DMS114 treated with DMSO at 0.1 percent for 48 hours (cell line): ENCODE data around the gene DDX3X.

Experiments used
- DNase-seq: peaks from one replicate; lab custom pipeline; 2025; ENCODE audit not compliant: unreplicated experiment; lab: John Stamatoyannopoulos, UW

DDX3X gene

DNA sequence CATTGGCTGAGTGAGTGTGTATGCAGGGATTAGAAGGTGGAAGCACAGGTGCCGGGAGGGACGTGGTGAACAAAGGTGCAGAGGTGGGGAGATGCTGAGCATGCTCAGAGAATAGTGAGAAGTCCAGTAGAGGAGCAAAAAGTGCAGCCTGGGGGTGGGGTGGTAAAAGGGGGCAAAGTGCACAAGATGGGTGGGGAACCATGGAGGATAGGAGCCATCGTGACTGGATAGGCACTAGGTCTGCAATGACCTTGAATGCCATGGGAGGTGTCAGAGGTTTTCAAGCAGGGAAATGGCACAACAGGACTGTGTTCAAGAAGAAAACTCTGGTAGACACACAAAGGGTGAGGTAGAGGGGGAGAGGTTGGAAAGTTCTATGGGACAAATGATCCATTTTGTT is 6.6 kb upstream of the DDX3X start:
- no peak for DNase-seq

DNA sequence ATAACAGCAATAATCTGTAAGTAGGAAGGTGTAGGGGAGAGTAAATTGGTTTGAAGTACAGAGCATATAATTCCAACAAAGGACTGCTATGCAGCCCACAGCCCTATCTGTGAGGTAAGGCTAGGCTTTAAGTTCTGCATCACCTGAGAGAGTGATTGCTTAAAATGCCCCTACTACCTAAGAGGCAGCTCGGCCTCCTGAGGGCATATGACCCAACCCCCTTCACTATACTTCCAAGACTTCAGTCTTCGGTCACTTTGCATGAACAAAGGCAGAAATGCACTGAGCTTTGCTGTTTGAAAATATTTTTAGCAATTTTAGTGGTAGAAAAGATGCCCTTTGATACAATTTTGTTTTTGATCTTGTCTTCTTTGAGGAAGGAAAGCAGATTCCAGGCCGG is 4.9 kb upstream of the DDX3X start:
- no peak for DNase-seq

DNA sequence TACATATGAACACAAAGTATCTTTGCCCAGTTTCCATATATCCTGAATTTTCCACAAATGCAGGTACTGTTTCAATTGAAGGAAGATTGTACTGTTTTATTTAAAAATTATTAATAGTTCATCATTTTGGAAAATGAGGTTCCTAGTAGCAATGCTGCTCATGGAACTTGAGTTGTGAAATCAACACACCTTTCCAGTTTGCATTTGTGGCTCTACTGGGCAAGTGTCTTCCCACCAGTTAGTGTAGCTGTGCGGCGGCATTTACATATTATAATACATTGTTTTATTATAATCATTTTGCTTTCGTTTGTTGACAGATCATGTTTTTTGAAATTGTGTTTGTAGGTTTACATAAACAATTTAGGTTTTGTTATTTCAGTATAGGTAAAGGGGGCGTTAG is 2.0 kb upstream of the DDX3X start:
- DNase-seq = no peak

DNA sequence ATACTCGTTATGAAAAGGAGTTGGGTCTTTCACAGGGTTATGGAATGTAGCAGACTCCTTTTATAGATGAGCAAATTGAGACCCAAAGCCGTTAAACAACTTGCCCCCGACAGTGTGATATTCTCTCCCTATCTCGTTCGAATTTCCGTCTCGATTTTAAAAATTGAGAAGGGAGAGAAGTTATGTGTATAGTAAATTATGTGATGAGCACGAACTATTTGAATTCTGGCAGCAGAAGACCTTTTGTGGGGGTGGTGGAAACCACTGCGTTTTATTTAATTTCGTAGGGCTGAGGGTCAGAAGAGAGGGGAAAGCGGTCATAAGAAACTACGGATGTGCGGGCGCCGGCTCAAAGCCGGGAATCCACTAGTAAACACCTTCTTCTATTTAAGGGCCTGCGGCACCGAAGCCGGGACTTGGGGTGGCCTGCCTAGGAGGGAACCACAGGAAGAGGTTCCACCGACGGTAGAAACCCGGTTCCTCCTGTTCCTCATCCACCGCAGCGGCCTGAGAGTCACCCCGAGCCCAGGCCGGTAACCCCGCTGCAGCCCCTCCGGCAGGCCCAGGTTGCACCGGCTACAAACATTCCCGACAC is 1.5 kb upstream of the DDX3X start:
- no peak for DNase-seq

DNA sequence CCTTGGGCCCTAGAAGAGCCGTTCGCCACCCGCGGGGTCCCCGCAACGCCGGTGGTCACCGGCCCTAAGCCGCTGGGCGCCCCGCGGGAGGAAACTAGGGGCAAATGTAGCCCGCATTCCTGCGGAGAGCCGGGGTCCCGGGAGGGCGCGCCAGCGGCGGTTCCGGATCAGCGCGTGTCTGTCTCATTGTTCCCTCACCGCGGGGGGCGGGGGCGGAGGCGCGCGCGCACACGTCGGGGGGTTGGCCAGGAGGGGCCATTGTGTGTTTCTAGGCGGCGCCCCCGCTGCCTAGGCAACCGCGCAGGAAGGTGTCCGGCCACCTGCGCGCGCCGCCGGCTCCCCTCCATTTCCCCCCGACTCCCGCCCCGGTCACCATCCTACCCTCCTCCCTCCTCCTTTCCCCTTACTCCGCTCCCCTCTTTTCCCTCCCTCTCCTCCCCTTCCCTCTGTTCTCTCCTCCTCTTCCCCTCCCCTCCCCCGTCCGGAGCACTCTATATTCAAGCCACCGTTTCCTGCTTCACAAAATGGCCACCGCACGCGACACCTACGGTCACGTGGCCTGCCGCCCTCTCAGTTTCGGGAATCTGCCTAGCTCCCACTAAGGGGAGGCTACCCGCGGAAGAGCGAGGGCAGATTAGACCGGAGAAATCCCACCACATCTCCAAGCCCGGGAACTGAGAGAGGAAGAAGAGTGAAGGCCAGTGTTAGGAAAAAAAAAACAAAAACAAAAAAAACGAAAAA is 789 bp upstream of the DDX3X start:
- DNase-seq = peak; percentile 76

DNA sequence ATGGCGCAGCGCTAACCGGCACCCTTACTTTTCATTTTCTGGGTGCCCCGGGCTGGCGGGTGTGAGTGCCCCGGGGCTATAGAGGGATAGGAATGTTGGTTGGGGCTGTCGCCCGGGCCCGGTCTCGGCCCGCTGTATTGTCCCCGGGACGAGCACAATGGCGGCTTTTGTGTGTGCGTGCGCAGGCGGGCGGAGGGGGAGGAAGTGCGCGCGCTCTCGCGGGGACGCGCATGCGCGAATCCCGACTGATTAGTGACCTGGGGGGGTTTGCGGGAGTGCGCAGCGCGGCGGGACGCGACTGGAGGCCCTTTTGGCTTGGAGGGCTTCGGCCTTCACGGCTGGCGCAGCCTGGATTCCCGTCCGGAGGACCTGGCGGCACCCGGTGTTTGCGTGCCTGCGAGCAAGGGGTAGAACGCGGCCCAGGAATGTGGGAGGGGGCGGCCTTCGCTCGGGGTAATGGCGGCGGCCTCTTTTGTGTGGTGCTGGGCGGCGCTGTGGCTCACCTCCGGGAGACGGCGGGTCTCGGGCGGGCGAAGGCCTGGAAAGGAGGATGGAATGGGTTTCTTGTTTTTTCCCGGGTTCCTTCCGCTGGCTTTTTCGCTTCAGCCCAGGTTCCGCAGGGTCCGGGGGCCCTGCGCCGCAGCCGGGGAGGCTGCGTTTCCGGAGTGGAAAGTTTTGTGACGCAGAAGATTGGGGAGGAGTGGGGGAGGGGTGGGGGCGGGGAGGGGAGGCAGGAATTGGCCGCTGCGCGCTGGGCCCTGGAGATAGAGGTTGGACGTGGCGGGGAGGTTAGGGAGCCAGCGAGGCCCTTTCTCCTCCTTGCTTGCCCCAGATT is 618 bp downstream of the DDX3X start:
- DNase-seq = peak; percentile 21

DNA sequence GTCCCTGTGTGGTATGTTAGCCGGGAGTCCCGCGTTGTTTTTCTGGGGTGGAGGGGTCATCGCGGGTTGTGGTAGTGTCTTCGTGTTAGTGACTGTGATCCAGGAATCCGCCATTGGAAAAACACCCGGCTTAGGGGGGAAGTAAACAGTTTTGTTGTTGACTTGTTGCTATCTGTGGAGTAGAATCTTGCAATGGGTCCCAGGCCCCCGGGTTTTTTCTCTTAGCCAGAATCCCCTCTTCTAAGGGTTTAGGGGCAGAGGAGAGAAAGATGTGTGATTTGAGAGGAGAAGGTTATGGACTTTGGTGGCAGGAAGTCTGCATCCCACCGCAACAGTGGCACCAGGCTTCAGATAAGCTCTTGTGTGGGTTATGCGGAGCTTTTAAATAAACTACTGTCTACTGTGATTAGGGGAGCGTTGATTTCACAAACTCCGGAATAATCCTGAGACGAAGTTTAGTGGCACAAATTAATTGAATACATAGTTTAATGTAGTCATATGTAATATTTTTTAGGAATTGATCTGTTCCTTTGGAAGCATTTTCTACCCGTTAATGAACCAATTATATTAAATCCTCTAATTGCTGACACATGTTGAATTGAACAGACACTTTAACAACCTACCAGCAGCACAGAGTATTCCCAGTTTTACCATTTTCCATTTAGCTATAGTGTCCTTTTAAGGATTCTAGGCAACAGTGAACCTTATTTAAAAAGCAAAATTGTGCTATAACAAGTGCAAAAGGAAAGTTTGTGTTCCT is 1.4 kb downstream of the DDX3X start:
- no peak for DNase-seq

DNA sequence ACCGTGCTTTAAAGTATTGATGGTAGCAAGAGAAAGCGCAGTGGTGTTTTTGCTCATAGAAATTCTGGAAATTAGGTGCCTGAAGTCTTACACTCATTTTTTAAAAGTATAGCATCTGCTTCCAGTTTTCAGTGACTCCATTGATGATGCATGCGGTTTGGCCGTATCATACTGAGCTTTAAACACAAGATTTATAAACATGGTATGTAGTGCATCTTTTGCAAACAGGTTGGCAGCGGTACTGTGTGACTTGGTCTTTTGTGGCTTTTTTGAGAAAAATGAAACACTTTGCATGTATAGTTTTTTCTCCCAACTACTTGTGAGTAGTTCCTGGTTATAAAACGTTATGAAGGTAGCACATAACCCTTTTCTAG is 2.0 kb downstream of the DDX3X start:
- DNase-seq = no peak

DNA sequence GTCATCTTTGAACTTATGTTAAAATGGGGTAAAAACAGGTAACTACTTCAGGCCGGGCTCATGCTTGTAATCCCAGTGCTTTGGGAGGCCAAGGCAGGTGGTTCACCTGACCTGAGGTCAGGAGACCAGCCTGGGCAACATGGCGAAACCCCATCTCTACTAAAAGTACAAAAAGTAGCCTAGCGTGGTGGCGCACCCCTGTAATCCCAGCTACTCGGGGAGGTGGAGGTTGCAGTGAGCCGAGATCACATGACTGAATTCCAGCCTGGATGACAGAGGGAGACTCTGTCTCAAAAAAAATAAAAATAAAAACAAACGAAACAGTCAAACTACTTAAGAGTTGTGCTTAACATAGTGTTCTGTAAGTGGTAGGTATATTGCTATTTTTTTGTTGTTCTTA is 2.5 kb downstream of the DDX3X start:
- no peak for DNase-seq

DNA sequence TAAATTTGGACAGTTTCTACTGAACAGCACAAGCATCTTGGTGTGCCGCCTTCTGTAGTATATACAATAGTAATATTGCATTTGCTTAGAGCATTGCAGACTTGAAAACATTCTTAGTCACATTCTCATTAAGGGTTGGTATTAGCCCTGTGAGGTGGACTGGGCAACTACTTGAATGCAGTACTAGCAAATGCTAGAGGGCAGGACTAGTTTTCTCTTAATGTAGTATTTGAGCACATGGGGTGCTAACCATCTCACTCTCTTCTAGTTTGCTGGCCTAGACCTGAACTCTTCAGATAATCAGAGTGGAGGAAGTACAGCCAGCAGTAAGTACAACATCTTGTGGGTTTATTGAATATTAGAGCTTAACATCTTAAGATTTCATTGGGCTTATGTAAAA is 3.2 kb downstream of the DDX3X start:
- DNase-seq = no peak

DNA sequence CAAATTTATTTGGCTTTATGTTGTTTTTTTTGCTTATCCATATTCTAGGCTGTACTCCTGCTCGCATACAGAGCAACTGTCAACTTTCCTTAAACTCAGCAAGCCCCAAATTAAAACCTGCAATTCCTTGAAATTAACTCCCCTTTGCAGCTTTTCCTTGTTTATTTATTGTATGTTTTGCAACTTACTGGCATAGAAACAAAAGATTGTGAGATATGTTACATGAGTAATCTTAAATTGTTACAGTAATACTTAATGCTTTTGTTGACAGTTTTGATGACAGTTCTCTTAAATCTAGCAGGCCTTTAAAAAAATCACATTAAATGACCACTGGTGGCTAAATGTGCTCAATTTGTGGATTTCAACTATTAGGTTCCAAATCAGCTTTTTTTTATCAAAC is 4.5 kb downstream of the DDX3X start:
- DNase-seq = no peak

DNA sequence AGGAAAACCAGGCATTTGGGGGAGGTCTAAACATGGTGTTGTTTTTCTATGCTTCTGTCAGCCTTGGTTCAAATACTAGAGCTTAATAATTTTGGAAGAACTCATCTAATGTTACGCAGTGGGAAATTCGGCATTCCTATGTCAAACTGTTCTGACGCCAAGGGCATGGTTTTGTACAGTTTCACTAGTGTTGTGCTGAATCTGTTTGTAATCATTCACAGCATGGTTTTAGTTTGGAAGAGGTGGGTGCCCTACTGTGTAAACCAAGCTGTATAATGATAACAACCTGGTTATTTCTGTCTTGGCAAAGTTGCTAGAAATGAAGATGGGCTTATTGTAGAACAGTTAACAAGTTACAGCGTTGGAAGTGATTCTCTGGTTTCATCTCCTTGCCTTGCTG is 5.2 kb downstream of the DDX3X start:
- no peak for DNase-seq

DNA sequence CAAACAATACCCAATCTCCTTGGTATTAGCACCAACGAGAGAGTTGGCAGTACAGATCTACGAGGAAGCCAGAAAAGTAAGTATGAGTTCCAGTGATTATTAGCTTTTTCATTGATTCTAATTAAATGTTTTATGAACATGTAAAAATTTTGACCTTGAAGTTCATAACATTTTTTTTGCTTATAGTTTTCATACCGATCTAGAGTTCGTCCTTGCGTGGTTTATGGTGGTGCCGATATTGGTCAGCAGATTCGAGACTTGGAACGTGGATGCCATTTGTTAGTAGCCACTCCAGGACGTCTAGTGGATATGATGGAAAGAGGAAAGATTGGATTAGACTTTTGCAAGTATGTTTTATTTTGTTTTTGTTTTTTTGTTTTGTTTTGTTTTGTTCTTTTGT is 10.1 kb downstream of the DDX3X start:
- DNase-seq = no peak

DNA sequence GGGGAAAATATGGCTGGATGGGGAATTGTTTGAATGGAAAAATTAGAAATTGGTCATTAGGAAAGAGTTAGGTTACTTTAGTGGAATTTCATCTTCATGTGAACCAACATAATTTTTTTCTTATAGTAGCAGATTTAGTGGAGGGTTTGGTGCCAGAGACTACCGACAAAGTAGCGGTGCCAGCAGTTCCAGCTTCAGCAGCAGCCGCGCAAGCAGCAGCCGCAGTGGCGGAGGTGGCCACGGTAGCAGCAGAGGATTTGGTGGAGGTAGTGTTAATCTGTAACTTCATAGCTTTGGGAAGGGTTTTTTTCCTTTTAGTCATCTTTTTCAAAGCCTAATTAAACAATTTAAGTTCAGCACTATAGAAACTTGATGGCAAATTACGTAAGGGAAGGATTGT is 13.2 kb downstream of the DDX3X start:
- no peak for DNase-seq

DNA sequence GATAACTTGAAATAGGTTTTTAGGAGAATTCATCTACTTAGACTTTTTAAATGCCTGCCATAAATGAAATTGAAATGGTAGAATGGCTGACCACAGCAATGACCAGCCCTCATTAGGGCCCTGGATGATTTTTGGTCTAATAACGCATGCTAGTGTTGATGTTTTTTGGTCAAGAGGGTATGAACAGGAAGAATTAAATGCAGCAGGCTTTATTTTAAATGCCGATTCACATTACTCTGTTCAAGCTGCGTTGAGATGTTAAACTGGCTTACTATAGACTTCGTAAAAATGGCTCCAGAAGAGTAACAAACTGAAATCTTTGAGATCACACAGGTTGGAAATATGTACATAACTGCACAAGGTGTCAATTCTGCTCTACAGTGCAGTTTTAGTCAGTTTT is 14.6 kb downstream of the DDX3X start:
- DNase-seq = no peak

DNA sequence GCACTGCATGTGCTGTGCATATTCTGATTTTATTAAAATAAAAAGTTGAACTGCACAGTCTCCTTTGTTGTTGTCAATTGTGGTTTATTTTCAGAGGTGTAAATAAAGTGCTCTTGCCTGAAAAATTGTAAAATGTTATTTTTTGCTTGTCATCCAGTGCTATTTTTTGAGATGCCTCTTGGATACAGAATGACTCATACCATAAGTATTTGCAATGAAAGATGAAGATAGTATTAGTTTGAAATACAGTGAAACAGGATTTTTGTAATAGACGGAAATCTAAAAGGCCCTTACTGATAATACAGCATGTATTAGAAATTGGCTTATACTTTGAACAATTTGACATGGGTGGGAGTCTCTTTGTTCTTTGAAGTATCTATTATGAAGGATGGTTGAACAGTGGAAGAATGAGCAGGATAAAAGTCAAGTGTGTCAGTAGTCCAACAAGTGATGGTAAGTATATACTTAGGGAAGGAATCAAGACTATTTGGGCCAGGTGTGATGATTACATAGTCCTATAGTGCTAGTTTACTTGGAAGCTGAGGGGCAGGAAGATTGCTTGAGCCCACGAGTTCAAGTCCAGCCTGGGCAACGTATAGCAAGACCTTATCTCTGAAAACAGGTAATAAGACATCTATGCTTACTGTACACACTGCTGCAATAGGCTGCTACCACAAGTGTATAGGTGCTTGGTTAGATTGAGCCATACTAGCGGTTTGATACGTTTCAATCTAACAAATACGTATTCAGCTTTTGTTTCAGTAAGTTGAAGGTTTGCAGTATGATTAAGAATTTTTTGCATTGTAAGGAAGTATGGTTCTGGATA is 16.4 kb downstream of the DDX3X start:
- DNase-seq = no peak

DNA sequence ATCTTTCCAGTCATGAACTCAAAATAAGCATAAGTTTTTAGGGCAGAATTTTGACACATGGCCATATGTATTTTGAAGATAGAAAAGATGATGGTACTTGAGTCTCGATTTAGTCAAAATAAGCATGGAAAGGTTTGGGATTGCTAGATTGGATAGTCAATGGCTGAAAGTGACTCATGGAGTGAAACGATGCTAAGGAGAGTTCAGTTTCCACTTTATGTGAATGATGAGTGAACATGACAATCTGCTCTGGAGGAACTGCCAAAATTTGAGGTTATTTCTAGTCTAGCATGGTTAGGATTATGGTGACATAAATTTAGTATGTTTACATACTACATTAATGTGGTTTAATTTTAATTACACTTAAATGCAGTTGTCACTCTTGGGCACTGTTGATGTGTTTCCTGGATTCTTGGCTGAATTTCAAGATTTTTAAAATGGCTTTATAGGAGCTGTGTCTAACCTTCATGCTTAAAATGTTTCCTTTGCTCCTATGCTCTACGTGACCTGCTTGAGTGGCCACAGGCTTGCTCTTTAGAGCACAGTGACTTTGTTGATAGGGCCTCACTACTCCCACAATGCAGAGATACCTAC is 17.1 kb downstream of the DDX3X start:
- no peak for DNase-seq

DNA sequence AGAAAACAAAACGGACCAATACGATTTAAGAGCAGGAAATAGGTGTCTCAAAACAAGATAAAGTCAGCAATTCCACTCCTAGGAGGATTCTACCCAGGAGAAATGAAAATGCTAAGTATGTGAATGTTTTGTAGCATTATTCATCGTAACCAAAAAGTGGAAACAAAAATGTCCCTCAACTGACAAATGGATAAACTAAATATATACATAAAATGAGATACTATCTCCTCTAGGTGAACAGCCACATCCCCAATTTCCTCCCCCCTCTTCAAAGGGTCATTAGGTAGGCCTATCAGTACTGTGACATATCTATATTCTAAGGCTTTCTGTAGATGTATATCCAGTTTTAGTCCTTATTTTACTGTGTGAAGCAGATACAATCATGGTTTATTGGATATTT is 18.0 kb downstream of the DDX3X start:
- DNase-seq = no peak

DNA sequence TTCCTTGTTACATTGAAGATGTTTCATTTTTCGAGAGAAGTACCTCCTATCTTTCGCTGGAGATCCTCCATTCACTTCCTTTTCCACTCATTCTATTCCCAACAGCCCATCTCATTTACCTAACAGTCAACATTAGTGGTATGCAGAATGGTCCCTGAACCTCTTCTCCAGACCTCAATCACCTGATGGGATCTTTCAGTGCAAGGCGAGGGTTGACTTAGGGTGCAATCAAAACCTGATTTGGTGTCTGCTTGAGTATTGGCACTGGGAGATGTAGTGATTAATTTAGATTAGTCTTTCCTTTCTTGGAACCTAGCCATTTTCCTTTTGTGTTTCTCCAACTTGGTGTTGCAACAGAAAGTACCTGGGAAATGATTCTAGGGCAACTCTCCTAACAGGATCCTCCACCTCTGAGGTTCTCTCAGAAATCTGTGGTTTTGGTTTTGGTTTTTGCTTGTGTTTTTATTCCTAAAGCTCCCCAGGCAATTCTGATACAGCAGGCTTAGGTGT is 18.4 kb downstream of the DDX3X start:
- no peak for DNase-seq

DNA sequence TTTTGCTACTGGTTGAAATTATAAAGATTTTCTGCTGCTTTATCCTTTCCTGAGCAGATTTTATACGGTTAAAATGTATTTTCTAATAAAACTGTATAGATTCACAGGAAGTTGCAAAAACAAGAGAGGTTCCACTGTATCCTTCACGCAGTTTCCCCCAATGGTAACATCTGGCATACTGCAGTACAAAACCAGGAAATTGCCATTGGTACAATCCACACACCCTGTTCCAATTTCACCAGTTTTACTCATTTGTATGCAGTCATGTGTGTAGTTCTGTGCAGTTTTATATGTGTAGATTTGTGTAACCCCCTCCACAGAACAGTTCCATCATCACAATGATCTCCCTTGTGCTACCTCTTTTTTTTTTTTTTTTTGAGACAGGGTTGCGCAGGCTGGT is 20.0 kb downstream of the DDX3X start:
- DNase-seq = no peak
